ENCODE data around the gene SLC38A1.
"Not testable (repeated sequence)": the region's sequence is repeated elsewhere in the genome, so short reads cannot be mapped to it uniquely, and the experiment has no call there.

The SLC38A1 gene

GRCh38 chr12:46168426-46168825, 100.4 kb downstream of the SLC38A1 start:
- TF ChIP-seq, protein P1, sequence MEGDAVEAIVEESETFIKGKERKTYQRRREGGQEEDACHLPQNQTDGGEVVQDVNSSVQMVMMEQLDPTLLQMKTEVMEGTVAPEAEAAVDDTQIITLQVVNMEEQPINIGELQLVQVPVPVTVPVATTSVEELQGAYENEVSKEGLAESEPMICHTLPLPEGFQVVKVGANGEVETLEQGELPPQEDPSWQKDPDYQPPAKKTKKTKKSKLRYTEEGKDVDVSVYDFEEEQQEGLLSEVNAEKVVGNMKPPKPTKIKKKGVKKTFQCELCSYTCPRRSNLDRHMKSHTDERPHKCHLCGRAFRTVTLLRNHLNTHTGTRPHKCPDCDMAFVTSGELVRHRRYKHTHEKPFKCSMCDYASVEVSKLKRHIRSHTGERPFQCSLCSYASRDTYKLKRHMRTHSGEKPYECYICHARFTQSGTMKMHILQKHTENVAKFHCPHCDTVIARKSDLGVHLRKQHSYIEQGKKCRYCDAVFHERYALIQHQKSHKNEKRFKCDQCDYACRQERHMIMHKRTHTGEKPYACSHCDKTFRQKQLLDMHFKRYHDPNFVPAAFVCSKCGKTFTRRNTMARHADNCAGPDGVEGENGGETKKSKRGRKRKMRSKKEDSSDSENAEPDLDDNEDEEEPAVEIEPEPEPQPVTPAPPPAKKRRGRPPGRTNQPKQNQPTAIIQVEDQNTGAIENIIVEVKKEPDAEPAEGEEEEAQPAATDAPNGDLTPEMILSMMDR (IDR thresholded peaks at IDR 0.05; ENCODE audit: low read depth, low read length), result no peak
- TF ChIP-seq MYC (IDR thresholded peaks at IDR 0.05; ENCODE audit: low read depth, low read length) (no peak), POLR2A (IDR thresholded peaks at IDR 0.05; ENCODE audit: extremely low read depth, insufficient read length) (no peak)
- TF ChIP-seq, protein P2, sequence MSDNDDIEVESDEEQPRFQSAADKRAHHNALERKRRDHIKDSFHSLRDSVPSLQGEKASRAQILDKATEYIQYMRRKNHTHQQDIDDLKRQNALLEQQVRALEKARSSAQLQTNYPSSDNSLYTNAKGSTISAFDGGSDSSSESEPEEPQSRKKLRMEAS (IDR thresholded peaks at IDR 0.05; ENCODE audit: low read depth, low read length), result no peak
- no peak for DNase-seq (ENCODE audit: low read depth)
- no peak overlapping the region for H3K4me3 ChIP-seq (ENCODE audit: low read depth, low read length)

GRCh38 chr12:46167412-46167811, 101.4 kb downstream of the SLC38A1 start:
- TF ChIP-seq POLR2A (IDR thresholded peaks at IDR 0.05; ENCODE audit: extremely low read depth, insufficient read length), result no peak
- TF ChIP-seq, protein P1 (IDR thresholded peaks at IDR 0.05; ENCODE audit: low read depth, low read length), result no peak
- TF ChIP-seq, protein P2 (IDR thresholded peaks at IDR 0.05; ENCODE audit: low read depth, low read length), result no peak
- no peak for TF ChIP-seq MYC (IDR thresholded peaks at IDR 0.05; ENCODE audit: low read depth, low read length)
- no peak for DNase-seq (ENCODE audit: low read depth)
- no peak overlapping the region for H3K4me3 ChIP-seq (ENCODE audit: low read depth, low read length)

GRCh38 chr12:46165191-46165590, 103.7 kb downstream of the SLC38A1 start:
- DNase-seq (ENCODE audit: low read depth), result no peak
- H3K4me3 ChIP-seq (ENCODE audit: low read depth, low read length), result no peak overlapping the region
- TF ChIP-seq, protein P1 (IDR thresholded peaks at IDR 0.05; ENCODE audit: low read depth, low read length), result no peak
- TF ChIP-seq, protein P2 (IDR thresholded peaks at IDR 0.05; ENCODE audit: low read depth, low read length), result no peak
- TF ChIP-seq MYC (IDR thresholded peaks at IDR 0.05; ENCODE audit: low read depth, low read length) (no peak), POLR2A (IDR thresholded peaks at IDR 0.05; ENCODE audit: extremely low read depth, insufficient read length) (no peak)

DNA sequence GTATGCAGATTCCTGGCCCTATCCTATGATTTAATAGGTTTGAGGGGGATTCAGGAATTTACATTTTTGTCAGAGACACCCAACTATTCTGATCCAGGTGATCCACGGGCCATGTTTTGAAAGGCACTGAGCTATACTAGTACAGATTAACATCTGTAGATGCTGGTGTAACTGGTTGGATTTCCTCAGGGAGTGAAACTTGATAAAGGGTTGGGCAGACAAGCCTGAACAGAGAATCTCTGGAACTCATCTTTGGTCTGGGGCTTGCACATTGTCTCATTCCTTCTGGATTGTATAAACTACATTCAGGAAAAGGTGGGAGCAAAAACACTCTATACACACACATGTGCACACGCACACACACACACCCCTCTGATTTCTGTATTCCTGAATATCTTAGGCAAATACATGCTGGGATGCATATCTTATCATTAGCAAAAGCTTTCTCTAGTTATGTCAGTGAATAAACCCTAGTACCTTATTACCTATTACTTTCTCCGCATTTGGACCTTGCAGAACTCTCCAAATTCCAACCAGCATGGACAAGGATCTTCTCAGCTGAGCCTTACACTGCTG, 104.6 kb downstream of the SLC38A1 start:
- TF ChIP-seq MYC (IDR thresholded peaks at IDR 0.05; ENCODE audit: low read depth, low read length), result no peak
- DNase-seq (ENCODE audit: low read depth), result no peak
- no peak overlapping the region for H3K4me3 ChIP-seq (ENCODE audit: low read depth, low read length)

- not testable (repeated sequence) for H3K4me3 ChIP-seq (ENCODE audit: low read depth, low read length)
Measured at GRCh38 chr12:46162549-46163076, 106.2 kb downstream of the SLC38A1 start.

GRCh38 chr12:46160981-46161690, 107.7 kb downstream of the SLC38A1 start:
- TF ChIP-seq POLR2A (IDR thresholded peaks at IDR 0.05; ENCODE audit: extremely low read depth, insufficient read length) (no peak), MYC (IDR thresholded peaks at IDR 0.05; ENCODE audit: low read depth, low read length) (no peak)
- TF ChIP-seq, protein P1 (IDR thresholded peaks at IDR 0.05; ENCODE audit: low read depth, low read length), result no peak
- TF ChIP-seq, protein P2 (IDR thresholded peaks at IDR 0.05; ENCODE audit: low read depth, low read length), result no peak
- no peak overlapping the region for H3K4me3 ChIP-seq (ENCODE audit: low read depth, low read length)
- DNase-seq (ENCODE audit: low read depth), result no peak

More at GRCh38 chr12:46162549-46163076, 106.2 kb downstream of the SLC38A1 start:
- not testable (repeated sequence) for DNase-seq (ENCODE audit: low read depth)

All from NB4 (cell line).